Retina (tissue), 1 donor: ENCODE results near the gene ADARB2.
"Not testable (repeated sequence)": the region's sequence is repeated elsewhere in the genome, so short reads cannot be mapped to it uniquely, and the experiment has no call there.

Source experiments
- DNase-seq: peaks from one replicate; pipeline ENCODE4 v3.0.0-alpha.2; 2016

Gene ADARB2

DNA sequence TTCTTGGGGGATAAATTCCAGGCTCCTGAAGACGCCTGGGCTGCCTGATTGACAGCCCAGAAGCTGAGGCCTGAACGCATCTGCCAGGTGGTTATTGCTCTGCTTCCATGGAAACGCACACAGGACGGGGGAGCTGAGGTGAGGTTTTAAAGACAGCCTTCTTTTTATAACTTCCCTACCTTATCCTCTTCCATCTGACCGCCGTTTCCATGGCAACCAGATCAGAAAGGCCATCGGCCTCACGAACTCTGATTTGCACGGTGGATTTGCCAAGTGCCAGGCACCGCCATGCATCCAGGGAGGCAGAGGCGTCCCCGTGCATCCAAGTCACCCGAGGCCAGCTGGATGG is 260.9 kb downstream of the ADARB2 start:
- DNase-seq: peak; percentile 49

DNA sequence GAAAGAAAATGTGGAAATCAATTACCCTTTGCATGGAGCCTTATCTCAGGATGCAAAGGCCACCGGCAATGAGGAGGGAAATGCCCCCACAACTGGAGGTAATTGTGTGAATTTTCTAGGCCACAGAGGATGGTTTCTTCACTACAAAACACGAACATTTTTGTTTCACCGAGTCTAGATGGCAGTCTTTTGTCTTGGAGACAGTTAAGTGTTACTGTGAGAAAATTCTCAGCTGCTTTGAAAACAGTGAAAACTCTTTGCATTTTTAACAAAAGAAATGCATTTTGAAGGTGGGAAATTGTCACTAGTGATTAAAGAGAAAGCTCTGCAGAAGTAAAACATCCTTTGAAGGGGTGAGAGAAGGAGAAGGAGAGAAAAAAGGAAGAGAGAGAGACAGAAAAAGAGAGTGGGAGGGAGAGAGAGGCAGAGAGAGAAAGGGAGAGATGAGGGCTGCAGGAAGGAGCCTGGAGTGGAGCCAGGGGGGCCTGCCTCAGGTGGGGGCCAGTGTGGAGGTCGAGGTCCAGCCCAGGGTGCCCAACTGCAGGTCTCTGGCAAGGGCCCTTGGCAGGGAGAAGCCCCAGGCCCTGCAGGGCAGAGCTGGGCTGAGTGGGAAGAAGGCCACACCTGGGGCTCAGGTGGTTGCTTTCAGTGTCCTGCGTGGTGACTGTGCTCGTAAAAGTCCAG is 261.4 kb downstream of the ADARB2 start:
- DNase-seq: no peak

DNA sequence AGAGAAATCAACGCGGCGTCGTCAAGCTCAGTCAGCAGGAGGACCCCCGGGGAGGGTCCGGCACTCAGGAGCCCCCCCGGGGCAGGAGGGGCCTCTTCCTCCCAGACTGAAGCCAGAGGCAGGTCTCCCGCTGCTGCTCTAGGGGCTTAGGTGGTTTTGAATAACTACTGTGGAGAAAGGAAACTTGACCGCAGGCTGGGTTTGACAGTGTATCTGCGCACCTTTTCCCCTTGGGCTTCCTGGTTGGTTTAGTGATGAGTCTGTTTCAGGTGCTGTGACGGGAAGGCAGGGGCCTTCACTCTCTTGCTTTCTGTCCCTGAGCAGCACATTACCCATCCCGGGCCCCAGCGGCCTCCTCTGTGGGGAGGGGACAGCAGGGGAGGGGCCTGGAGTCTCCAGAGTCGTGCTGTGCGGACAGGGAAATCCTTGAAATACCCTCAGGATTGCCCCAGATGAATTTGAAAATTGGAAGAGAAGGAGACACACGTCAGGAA is 262.2 kb downstream of the ADARB2 start:
- peak; percentile 48 for DNase-seq

DNA sequence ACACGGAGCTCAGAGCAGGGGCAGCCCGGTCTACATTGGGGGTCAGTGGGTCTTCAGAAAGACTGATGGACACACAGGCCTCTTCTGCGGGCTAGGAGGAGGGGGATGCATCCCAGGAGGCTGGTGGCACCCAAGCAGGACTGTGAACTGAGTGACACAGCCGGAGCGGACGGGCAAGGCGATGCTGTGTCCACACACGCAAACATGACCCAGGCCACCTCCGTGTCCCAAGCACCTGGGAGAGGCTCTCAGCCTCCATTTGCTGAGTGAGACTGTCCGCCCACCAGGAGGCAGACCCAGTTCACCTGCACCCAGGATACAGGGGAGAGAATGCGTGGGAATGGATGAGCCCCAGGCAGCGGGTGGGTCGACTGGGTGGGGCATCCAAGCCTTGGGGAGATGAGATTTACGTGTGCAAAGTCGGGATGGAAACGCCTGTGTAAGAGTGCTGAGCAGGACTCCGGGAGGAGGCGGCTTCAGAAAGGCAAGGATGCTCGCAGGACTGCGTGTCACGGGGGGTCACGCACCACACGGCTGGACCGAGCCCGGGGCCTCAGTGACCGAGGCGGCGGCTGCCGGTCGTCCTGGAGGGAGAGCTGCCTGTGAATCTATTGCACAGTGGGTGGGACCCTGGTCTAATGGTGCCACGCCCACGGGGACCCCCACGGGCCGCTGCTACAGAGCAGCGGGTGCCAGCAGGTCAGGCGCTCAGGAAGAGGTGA is 262.8 kb downstream of the ADARB2 start:
- no peak for DNase-seq

DNA sequence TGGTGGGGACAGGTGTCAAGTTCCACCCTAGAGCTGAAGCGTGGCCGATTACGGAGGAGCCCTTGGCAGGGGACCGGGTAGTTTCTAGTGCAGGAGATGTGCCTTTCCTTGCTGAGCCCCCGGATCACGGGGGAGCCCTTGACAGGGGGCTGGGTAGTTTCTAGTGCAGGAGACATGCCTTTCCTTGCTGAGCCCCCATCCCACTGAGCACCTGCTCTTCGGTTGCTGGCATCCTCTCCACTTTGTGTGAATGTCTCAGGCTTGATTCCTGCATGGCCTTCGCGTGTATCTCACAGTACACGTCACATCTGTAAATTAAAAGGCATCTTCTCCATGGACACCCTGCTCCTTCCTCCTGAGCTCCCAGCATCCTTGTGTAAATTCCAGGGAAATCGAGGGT is 263.5 kb downstream of the ADARB2 start:
- no peak for DNase-seq

DNA sequence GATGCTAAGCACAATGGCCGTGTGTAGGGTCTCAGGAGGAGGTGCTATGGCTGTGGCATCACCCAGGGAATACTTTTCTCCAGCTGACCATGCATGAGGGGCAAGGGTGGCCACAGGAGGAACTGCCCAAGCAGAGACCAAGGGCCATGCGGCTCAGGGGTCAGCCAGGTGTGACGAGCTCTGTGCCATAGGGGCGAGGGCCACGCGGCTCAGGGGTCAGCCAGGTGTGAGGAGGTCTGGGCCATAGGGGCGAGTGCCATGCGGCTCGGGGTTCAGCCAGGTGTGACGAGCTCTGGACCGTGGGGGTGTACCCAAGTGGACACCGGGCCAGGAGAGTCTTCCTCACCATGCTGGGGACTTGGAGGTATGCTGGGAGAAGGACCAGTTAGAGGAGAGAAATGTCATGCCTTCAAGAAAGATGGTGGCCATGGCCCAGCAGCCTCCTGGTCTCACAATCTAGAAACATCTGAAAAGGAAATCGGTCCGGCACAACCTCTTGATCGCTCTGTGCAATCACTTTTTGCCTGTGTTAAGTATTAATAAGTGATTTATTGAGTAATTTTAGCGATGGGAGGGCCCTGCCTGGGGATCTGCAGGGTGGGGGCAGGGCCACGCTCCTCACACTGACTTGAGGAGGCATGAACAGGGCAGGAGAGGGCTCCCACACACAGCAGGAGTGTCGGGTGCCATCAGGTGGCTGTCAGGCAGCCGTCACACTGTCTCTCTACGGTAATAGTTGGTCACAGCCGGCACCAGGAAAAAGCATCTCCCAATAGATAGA is 265.0 kb downstream of the ADARB2 start:
- no peak for DNase-seq

DNA sequence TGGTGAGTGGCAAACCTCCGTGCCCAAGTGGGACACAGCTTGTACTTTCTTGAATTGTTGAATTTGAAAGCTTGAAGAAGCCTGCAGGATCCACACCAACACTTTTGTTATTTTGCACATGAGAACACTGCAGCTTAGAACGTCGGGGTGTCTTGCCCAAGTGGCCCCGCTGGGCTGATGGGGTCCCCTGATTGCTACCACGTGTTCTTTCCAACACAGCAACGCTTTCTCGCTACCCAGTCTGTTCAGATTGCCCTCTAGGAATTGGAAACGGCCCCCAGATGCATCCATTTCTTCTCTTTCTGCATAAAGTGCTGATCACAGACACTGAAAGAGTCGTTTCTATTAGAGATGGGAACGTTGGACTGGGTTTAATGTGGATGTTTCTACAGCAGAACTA is 268.5 kb downstream of the ADARB2 start:
- DNase-seq: no peak

DNA sequence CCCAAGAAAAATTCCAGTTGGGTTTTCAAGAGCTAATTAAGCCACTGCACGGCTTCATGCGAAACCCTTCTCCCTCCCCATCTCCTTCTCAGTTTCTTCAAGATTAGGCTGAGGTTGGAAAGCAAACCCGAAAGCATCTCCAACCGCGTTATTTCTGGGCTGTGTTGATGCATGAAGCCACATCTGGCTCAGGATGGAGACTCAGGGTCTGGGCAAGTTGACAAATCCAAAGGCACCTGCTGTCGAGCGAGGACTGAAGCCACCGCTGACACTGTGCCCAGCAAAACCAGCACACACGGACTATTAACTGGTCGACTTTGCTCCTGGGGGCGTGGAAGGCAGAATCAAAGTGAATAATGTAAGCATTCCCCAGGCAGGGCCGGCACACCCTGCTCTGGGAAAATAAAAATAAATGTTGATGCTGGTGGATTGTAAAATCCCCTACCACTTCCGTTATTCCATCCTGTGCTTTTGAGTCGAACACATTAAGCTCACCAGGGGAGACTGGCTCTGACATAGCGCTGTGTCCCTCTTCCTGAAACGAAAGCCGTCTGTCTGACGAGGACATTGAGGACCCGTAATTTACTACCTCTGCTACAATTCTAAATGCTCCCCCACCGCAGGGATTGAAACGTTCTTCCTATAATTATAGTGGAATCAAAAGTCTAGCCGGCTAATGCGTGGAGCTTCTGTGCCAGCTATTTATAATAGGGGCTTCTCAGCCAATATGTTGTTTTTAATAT is 269.8 kb downstream of the ADARB2 start:
- no peak for DNase-seq

DNA sequence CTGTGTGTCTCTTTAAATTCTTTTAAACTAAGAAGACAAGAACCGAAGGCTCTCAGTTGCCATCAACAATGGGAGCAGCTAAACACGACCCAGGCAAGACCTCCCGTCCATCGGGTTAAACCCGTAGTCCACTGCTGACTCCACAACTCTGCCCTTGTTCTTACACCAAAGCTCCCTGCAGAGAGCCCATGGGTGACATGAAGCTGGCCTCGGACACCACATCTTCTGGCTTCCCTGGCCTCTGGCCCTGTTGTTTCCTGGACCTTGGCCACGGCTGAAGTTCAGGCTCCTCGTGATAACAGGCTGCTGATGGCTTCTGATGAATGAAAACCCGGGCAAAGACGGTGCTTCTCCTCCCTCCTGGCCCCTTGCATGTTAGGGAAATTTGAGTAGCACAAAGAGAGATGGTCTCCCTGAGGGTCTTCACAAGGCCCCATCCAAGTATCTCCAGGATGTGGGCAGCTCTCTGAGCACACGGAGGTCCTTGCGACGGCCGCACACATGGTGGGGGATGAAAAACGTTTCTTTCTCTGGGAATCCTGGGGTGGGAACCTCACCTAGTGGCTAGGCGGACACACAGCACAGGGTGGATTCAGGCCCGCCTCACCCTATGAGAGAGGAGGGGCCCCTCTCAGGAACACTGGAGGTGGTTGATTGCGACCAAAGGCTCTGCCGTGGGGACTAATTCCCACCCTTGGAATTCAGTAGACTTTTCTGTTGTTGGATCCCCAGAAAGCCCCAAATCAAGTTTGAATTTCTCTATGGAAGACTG is 271.1 kb downstream of the ADARB2 start:
- no peak for DNase-seq

DNA sequence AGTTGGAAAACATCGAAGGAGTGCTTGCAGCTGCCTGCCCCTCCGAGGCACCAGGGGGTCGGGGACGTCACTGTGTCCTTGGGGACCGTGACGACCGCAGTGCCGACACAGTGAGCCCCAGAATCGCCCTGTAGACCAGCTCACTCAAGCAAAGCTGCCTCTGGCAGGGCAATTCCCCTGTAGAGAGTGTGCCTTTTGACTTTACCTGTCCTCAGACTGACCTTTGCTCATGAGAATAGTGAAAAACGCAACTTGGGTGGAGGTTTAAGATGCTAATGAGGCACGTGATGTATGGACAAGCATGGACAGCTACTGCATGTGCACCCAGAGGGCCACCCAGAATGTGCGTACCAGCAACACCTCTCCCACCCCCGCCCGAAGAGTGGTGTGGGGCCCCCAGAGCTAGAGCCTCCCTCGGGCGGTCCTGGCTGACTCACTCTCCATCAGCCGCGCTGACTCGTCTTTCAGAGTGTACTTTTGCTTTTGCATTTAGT is 271.9 kb downstream of the ADARB2 start:
- DNase-seq: no peak

DNA sequence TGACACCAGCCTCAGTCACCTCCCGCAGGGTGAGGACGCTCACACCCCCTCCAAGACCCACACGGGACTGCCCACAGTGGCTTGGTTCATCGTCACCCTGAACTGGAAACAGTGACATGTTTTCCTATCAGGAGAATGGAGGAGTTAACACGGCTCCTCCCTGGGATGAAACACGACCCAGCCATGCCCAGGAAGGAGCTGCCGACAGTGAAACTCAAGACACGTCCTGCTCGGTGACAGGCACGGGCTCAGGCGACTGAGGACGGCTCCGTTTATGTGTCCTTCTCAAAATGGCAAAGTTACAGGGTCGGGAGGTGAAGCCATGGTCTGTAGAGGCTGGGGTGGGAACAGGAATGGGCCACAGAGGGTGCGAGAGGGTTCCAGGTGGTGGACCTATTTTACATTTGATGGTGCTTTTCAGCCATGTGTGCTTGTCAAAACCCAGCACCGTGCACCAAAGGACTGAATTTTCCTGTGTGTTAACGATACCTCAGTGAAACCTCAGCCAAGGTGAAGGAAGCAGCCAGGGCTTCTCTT is 272.4 kb downstream of the ADARB2 start:
- peak; percentile 43 for DNase-seq

DNA sequence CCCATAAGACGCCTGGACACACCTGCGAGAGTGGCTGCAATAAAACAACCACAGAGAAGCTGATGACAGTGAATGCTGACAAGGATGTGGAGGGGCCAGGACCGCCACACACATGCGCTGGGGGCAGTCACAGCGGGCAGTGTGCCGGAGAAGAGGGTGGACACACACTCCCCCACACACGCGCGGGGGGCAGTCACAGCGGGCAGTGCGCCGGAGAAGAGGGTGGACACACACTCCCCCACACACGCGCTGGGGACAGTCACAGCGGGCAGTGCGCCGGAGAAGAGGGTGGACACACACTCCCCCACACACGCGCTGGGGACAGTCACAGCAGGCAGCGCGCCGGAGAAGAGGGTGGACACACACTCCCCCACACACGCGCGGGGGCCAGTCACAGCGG is 273.4 kb downstream of the ADARB2 start:
- not testable (repeated sequence) for DNase-seq

DNA sequence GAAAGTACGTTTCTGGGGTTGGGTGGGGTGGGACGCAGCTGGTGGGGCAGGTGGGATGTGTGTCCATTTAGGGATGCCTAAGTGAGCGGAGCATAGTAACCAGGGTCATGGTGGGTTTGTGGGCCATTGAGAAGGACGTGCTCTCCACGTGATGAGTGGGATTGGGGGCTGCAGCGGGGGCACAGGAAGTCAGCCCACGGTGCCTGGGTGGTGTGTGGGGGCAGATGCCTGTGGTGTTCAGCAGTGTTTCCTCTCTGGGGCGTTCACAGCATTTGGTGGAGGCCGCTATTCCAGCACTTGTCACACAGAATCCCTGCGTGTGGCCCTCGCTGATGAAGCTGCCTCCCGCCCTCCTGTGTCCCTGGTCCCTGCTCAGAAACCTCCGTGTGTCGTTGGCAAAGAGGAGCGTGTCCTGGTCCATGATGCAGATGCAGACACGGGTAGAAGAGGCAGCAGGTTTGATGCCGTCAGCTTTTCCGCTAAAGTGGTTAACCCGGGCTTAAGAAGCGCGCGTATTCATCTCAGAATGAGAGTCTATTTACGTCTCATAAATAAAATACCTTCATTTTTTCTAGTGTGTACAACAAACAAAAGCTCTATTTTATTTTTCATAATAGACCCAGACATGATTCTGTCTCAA is 274.2 kb downstream of the ADARB2 start:
- no peak for DNase-seq

DNA sequence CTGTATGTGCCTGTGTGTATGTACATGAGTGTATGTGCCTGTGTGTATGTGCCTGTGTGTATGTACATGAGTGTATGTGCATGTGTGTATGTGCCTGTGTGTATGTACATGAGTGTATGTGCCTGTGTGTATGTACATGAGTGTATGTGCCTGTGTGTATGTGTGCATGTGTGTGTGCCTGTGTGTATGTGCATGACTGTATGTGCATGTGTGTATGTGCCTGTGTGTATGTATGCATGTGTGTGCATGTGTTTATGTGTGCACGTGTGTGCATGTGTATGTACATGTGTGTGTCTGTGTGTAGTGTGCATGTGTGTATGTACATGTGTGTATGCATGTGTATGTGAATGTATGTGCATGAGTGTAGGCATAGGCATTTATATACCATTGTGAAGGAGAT is 274.8 kb downstream of the ADARB2 start:
- DNase-seq: no peak

DNA sequence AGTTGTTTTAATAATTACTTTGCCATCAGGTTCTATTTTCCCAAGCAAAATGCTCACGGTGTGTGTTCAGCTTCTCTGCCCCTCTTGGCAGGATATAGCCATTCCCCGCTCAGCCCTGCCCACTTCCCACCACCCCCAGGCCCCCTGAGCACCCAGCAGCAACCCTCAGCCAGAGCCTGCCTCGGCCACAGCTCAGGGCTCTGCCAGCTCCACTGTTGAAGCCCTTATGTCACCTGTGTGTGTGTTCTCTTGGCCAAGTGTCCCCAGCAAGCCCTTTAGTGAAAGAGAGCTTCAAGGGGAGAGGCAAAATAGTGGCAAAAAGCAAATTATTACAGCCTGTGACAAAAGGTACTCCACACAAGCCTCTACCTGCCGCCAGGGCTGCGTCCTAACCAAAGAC is 275.3 kb downstream of the ADARB2 start:
- no peak for DNase-seq

DNA sequence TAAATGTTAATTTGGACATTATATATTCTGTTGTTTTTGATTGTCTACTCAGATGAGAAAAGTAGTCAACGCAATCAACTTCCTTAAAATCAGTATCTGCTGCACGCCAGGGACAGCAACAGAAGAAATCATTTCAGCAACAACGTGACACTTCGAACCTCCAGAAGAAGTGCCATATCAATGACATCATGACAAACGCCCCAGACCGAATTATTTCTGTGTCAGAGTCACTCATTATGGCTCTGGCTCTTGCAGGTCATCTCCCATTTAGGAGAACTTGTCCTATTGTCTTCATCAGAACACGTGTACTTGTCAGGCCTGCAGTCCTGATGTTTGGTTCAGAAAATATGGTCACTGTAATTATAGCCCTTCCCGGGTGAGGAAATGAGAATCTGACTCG is 276.3 kb downstream of the ADARB2 start:
- DNase-seq: no peak

DNA sequence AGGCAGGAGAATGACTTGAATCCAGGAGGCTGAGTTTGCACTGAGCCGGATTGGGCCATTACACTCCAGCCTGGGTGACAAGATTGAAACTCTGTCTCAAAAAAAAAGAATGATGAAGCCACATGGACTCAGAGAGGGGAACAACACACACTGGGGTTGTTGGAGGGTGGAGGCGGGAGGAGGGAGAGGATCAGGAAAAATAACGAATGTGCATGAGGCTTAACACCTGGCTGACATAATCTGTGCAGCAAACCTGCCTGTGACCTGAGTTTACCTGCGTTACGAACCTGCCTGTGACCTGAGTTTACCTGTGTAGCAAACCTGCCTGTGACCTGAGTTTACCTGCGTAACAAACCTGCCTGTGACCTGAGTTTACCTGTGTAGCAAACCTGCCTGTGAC is 277.7 kb downstream of the ADARB2 start:
- DNase-seq: not testable (repeated sequence)

DNA sequence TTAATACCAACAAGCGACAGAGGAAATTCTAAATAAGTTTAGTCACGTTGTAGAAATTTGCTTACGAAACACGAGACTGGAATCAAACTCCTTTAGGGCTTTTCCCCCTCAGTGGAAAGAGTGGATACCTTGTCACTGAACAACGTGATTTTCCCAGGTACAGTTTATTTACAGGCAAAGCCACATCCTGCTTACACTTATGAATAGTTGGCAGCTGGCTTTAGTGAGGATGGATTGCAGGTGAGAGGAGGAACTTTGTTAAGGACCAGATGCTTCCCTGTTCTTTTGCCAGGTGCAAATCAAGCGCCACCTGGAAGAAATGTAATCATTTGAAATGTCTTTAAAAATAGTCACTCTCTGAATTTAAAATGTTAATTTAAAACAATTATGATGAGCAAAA is 282.4 kb downstream of the ADARB2 start:
- DNase-seq: no peak

DNA sequence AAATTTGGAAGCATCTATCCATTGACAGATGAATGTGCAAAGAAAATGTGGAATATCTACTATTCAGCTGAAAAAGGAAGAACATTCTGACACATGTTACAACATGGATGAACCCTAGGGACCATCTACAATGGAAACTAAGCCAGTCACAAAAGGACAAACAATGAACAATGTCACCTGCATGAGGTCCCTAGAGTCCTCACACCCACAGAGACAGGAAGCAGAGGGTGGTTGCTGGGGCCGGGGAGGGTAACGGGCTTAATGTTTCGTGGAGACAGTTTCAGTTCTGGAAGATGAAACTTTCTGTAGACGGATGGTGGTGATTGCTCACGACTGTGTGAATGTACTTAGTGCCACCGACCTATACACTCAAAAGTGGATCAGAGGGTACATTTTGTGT is 282.9 kb downstream of the ADARB2 start:
- no peak for DNase-seq

DNA sequence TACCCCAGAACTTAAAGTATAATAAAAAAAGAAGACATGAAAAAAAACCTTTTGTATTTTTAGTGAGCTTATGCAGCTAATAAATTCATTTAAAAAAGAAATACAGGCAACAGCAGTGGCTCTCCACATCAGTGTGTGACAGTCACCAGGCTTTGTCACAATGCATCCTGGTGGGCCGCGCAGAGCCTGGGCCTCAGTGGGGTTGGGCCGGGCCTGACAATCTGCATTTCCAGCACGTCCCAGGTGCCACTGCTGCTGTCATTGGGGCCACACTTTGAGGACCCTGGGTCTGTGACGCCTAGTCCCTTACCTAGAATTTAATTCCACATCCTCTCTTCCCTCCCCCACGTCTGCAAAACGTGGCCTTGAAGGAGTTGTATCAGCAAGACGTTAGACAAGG is 284.5 kb downstream of the ADARB2 start:
- DNase-seq: no peak

DNA sequence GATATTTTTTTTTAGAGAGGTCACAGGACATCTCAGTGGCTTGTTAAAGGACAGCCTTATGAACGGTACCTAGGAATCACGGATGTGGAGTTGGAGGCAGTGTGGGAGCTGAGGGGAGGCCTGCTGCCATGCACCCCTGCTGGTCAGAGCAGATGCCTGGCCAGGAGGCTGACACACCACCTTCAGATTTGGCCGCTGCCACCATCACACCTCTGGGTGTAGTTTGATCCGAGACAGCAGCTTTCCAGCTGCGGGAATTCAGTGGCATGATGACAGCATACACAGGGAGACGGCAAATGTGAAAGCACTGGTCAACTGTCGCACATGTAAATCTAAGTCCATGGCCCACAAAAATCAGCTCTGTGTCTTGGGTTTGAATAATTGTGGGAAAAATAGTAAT is 285.4 kb downstream of the ADARB2 start:
- DNase-seq: no peak
